ENCODE measurements around the gene ACE. TPM values are rescaled to one million over a fixed set of nuclear protein-coding genes. Genes with fewer than 3 reads are reported as not detected.

The ACE gene
- total RNA-seq, 1 experiment from 2014 or later: 5.4 TPM

GRCh38 chr17:63442549-63443035 is 34.3 kb upstream of the ACE start:
- no peak overlapping the region for H3K4me2 ChIP-seq (ENCODE audit: insufficient read depth, insufficient read length, low read length)
- H3K4me1 ChIP-seq (ENCODE audit: insufficient read depth, low read length): no peaks in the 10 kb centered on the region; the same call in 1 of the 2 replicates
- H3K79me1 ChIP-seq (ENCODE audit: insufficient read depth, low read depth, low read length, poor library complexity, severe bottlenecking): no peaks in the 10 kb centered on the region
- peak; percentile 62 for DNase-seq
- H3K27me3 ChIP-seq (ENCODE audit: insufficient read depth, low read length): no peaks in the 10 kb centered on the region; the same call in 1 of the 2 replicates
- H3K9ac ChIP-seq (ENCODE audit: extremely low read depth, insufficient read length, low read length): no peak overlapping the region
- no CpG with 5 or more reads among the region's 11 CpGs for WGBS (ENCODE audit: extremely low coverage, insufficient read length, low lambda C conversion rate)
- no peak overlapping the region for H4K8ac ChIP-seq (replicated peaks; ENCODE audit: insufficient read length, low read depth, low read length)
- H3K23ac ChIP-seq (ENCODE audit: insufficient read length, low read depth, low read length): no peak overlapping the region
- no peak overlapping the region for H2BK12ac ChIP-seq (ENCODE audit: insufficient read length, low read depth, low read length)
- Mint-ChIP-seq H3K27ac (no peak overlapping the region; a peak in 1 of 7 replicates), H3K36me3 (ENCODE audit: insufficient read depth in 1 of 3, low read depth in 3 of 3) (peaks cover 0 to 2% (median 0%) of the 10 kb centered on the region in 3 experiments; a peak in 2 of 7 replicates), H3K27me3 (ENCODE audit: low read depth) (peaks cover 11% of the 10 kb centered on the region), H3K4me3 (no peak overlapping the region), H3K9me3 (no peaks in the 10 kb centered on the region; a peak in 1 of 5 replicates), H3K4me1 (peaks cover 23 to 34% of the 10 kb centered on the region in 2 experiments)
- peak; percentile 46 for TF ChIP-seq CTCF (conservative IDR thresholded peaks at IDR 0.05)
- no peak overlapping the region for H2BK20ac ChIP-seq (ENCODE audit: low read depth, low read length, poor library complexity, severe bottlenecking)
- H4K20me1 ChIP-seq (ENCODE audit: control insufficient read depth, insufficient read depth, insufficient read length): peaks cover 4% of the 10 kb centered on the region
- no peak overlapping the region for H2BK5ac ChIP-seq (ENCODE audit: insufficient read length, low read length)
- no peak overlapping the region for H4K91ac ChIP-seq (ENCODE audit: insufficient read length, low read depth, low read length)
- H3K23me2 ChIP-seq (ENCODE audit: insufficient read length, low read depth, low read length, poor library complexity, severe bottlenecking): peaks cover 14% of the 10 kb centered on the region
- H3K27ac ChIP-seq (ENCODE audit: insufficient read length, low read depth, low read length): no peak overlapping the region
- H2AFZ ChIP-seq (ENCODE audit: low read length): no peak overlapping the region
- no peak overlapping the region for H3K56ac ChIP-seq (ENCODE audit: insufficient read length, low read depth, low read length)
- H3K4ac ChIP-seq (ENCODE audit: low read depth, low read length): no peak overlapping the region
- H2BK15ac ChIP-seq (ENCODE audit: low read depth, low read length): no peak overlapping the region
- no peak overlapping the region for H3K18ac ChIP-seq (ENCODE audit: insufficient read length, low read depth, low read length)
- no peak overlapping the region for H2BK120ac ChIP-seq (ENCODE audit: low read depth, low read length, poor library complexity, severe bottlenecking)
- no peak overlapping the region for H2AK5ac ChIP-seq (ENCODE audit: insufficient read length, low read length)
- no peak overlapping the region for H3K14ac ChIP-seq (ENCODE audit: insufficient read depth, low read length)
- no peak overlapping the region for H3T11ph ChIP-seq (ENCODE audit: low read length)
- H4K5ac ChIP-seq (ENCODE audit: insufficient read length, low read depth, low read length): no peak overlapping the region
- H3K79me2 ChIP-seq (ENCODE audit: insufficient read depth, low read length): no peaks in the 10 kb centered on the region
- no peaks in the 10 kb centered on the region for H3K9me3 ChIP-seq (ENCODE audit: control insufficient read depth, low read depth, low read length)

Data from H9 (cell line).